ENCODE data around the gene FAR2. TPM values are rescaled to one million over a fixed set of nuclear protein-coding genes. Genes with fewer than 3 reads are reported as not detected.
A peak's percentile ranks its signal among the peaks of the same experiment; 100 is the strongest.
"Not testable (repeated sequence)": the region's sequence is repeated elsewhere in the genome, so short reads cannot be mapped to it uniquely, and the experiment has no call there.

The FAR2 gene
- total RNA-seq, 1 donor from 2014 or later = 0.08 TPM

DNA sequence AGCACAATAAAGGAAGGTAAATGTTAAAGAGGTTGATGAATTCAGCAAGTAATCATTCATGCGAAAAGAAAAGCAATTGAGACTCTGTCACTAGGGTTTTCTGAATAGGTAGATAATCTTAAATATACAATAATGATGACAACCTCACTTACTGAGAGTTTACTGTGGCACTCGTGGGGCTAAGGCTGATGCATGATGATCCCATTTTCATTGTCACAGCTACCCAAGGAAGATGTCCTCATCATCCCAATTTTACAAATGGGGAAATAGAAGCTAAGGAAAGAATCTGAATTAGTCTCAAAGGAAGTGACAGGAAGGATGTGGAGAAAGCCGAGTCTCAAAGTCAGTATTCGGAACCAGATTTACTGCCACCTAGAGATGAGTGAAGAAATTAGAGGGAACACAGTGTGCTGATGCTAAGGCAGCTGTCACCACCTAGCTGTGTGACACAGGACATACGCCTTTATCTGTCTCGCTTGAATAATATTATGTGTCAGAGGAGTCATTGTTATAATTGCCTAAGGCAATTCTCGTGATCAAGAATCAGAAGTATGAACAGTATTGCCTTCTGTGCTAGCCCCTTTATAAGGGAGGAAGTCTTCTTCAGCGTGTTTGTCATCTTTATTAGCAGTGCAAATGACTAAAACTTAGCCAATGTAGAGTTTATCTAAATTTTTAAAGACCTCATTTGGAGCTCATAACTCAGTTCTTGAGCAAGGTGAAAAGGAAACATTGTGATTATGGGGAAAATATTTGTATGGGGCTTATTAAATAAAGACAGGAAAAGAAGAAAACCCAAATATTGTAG lies 168.7 kb downstream of the FAR2 start:
- DNase-seq (ENCODE audit: low read depth) = peak; percentile 66

- DNase-seq (ENCODE audit: low read depth) = peak; percentile 45
Observed at GRCh38 chr12:29320295-29321085, 171.4 kb downstream of the FAR2 start.

DNA sequence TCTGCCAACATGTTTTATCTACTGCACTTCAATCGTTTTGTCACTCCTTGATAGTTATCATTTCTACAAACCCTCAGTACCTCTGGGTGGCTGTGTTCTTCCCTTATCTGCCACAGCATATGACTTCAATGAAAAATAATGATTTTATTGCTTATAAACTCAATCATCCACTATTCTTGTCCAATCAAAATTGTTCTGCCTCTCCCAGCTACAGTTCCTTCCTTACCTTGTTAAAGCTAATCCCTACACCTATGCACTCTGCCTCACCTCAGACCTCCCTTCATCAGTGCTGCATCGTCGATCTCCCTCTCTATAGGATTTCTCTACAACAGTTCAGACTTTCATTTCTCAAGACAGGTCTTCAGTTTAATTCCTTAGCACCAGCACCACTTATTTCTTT lies 173.1 kb downstream of the FAR2 start:
- DNase-seq (ENCODE audit: low read depth) = no peak

DNA sequence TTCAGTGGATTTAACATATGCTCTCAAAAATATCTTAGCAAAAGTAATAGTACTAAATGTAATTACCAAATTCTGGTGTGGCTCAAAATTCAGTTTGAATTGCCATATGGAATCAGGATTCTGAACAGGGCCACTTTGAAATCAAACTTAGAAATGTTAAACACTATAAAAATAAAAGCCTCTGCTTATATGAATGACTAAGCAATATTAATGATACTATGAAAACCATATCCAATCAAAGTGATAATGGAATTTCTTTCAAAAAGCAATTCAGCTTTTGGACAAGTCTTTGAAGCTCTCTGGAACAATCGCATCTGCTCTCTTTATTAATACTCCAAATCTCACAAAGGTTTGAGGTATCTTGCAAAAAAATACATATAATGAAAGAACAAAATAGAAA lies 180.3 kb downstream of the FAR2 start:
- no peak for DNase-seq (ENCODE audit: low read depth)

- no peak for DNase-seq (ENCODE audit: low read depth)
Observed at GRCh38 chr12:29333178-29333577, 184.1 kb downstream of the FAR2 start.

GRCh38 chr12:29334937-29335336 lies 185.9 kb downstream of the FAR2 start:
- DNase-seq (ENCODE audit: low read depth) = no peak

- no peak for DNase-seq (ENCODE audit: low read depth)
Observed at GRCh38 chr12:29337325-29337724, 188.2 kb downstream of the FAR2 start.

GRCh38 chr12:29343022-29343799 lies 194.1 kb downstream of the FAR2 start:
- DNase-seq (ENCODE audit: low read depth) = peak; percentile 47

DNA sequence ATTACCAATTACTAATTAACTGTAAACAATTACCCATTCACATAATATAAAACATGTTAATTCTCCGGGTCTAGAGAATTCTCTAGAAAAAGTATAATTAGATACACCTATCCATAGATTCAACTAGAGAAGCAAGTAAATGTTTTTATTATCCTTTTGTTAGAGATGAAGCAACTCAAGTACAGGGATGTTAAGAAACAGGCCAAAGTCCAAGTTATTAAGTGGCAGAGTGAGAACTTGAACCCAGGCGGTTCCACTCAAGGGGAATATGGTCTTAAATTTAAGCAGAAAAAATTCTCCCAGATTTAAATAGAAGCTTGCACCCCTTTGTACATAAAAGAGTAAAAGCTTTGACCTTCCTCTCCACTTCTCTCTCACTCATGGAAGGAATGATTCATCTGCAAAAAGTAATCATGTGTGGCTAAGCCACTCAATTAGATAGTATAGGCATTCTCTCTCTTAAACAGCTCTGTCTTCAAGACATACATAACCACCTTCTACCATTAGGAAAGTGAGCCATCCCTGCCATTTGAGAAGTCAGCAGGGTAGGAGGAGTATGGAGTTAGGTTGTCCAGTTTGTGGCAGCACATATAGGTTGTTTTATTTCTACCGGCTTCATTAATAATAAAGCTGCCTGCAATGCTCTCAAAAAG lies 197.8 kb downstream of the FAR2 start:
- no peak for DNase-seq (ENCODE audit: low read depth)

- DNase-seq (ENCODE audit: low read depth) = peak; percentile 16
Observed at GRCh38 chr12:29350080-29350479, 201.0 kb downstream of the FAR2 start.

DNA sequence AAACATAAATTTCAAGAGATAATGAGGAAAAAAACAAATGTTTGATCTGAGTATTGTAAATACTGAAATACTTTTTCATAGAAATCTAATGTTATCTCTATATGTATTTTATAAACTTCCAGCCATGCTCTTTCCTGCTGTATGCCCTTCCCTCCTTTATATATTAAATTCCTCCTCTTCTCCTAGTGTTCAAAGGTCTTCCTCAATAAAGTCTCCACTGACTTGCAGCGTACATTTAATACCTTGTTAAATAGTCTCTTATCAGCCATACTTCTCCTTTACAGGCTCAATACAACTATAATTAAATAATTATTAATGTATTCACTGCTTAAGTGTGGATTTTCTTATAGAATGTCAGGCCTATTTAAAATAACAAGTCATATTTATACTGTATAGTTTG lies 205.9 kb downstream of the FAR2 start:
- DNase-seq (ENCODE audit: low read depth) = no peak

DNA sequence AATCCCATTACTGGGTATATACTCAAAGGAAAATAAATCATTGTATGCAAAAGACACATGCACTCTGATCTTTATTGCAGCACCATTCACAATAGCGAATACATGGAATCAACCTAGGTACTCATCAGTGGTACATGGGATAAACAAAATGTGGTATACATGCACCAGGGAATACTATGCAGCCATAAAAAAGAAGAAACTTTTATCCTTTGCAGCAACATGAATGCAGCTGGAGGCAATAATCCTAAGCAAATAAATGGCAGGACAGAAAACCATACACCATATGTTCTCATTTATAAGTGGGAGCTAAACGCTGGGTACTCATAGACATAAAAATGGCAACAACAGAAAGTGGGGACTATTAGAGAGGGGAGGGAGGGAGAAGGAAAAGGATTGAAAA lies 216.0 kb downstream of the FAR2 start:
- DNase-seq (ENCODE audit: low read depth) = no peak

DNA sequence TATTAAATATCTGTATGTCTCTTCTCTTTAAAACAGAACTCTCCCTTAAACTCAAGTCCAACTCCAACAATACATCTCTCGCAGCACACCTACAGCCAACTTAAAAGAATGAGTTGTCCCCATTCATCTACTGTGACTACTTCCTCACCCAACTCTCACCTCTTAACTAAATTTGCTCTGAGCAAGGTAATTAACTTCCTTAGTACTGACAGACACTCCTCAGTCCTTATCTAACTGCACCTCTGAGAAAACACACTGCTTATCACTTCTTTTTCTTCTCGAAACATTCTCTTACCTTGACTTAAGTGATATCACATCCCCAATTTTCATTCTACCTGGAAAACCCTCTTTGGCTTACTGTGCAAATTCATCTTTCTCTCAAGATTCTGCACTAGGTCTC lies 224.9 kb downstream of the FAR2 start:
- DNase-seq (ENCODE audit: low read depth) = no peak

- no peak for DNase-seq (ENCODE audit: low read depth)
Observed at GRCh38 chr12:29374913-29375312, 225.8 kb downstream of the FAR2 start.

DNA sequence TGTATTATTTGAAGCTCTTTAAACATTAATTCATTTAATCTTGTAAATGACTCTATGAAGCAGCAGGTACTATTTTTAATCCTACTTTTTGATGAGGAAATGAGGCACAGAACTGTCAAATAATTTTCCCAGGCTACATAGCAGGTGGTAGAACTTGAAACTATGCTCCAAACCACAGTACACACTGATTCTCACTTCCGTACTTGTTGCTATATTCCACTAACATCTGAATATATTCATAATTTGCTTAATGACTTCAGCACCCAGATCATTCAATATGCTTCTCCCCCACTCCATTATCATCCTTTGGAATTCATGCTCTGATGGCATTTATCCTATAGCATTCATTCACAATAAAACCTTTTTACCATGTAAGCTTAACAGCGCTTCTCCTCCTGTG lies 227.0 kb downstream of the FAR2 start:
- DNase-seq (ENCODE audit: low read depth) = no peak

- peak; percentile 99 for DNase-seq (ENCODE audit: low read depth)
Observed at GRCh38 chr12:29380536-29381523, 231.8 kb downstream of the FAR2 start, which contains the start of gene ERGIC2. ERGIC2 (minus strand) TSS chr12:29381172; CDS start chr12:29371633, 9,539 bp downstream.

DNA sequence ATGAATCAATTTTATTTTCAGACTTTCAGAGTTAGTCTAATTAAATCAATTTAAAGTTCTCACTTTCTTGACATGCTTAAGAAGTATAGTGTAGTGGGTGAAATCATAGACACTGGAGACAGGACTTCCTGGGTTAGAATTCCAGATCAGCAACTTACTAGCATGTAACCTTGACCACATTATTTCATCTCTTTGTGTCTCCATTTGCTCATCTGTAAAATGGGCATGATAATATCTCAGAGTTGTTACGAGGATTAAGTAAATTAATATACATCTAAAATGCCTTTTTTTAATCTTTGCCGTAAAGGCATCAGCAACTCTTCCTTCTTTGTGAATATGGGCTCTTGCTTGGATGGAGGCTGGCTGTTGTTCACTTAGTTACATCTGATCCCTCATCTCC lies 233.2 kb downstream of the FAR2 start:
- DNase-seq (ENCODE audit: low read depth) = no peak

- not testable (repeated sequence) for DNase-seq (ENCODE audit: low read depth)
Observed at GRCh38 chr12:29385194-29385593, 236.1 kb downstream of the FAR2 start.
